Glutamatergic neuron (in vitro differentiated cells): ENCODE results near the gene PKDREJ. TPM values are rescaled to one million over a fixed set of nuclear protein-coding genes. Genes with fewer than 3 reads are reported as not detected.

Experiments used
- DNase-seq: peaks from one replicate; pipeline ENCODE4 v3.0.0; 2022
- H3K27ac Mint-ChIP-seq: one replicate; pipeline ENCODE4 v1.8.0; 2020; ENCODE audit warnings: mild to moderate bottlenecking, mixed read lengths, inconsistent platforms; ENCODE audit not compliant: unreplicated experiment
- H3K27me3 Mint-ChIP-seq: one replicate; pipeline ENCODE4 v1.8.0; 2020; ENCODE audit warnings: mild to moderate bottlenecking, moderate library complexity, mixed read lengths, inconsistent platforms; ENCODE audit not compliant: unreplicated experiment
- H3K36me3 Mint-ChIP-seq: one replicate; pipeline ENCODE4 v1.8.0; 2020; ENCODE audit warnings: mild to moderate bottlenecking, mixed read lengths, inconsistent platforms; ENCODE audit not compliant: unreplicated experiment
- H3K4me1 Mint-ChIP-seq: one replicate; pipeline ENCODE4 v1.8.0; 2020; ENCODE audit warnings: mild to moderate bottlenecking, low read depth, mixed read lengths, inconsistent platforms; ENCODE audit not compliant: unreplicated experiment
- H3K4me3 Mint-ChIP-seq: one replicate; pipeline ENCODE4 v1.8.0; 2020; ENCODE audit warnings: mild to moderate bottlenecking, mixed read lengths, inconsistent platforms; ENCODE audit not compliant: unreplicated experiment
- H3K9me3 Mint-ChIP-seq: one replicate; pipeline ENCODE4 v1.8.0; 2020; ENCODE audit warnings: mild to moderate bottlenecking, moderate library complexity, mixed read lengths, inconsistent platforms; ENCODE audit not compliant: unreplicated experiment
- total RNA-seq: library from RNA; stranded (reverse); fragmentation: NEBNext Ultra II Directional; extraction: Animal tissue kit (Norgen Biotek cat#: 25700); gene quantifications from one replicate; pipeline ENCODE4 v1.2.1, GENCODE V29; 2021; ENCODE audit not compliant: unreplicated experiment
- TF ChIP-seq, protein P1 (sequence below): fragments of 200-600 bp; sonication (generic); IDR thresholded peaks from one replicate; pipeline ENCODE4 v1.5.0; 2021; ENCODE audit not compliant: partially characterized antibody, unreplicated experiment

Gene PKDREJ
- total RNA-seq, 1 donor from 2014 or later, result not detected

DNA sequence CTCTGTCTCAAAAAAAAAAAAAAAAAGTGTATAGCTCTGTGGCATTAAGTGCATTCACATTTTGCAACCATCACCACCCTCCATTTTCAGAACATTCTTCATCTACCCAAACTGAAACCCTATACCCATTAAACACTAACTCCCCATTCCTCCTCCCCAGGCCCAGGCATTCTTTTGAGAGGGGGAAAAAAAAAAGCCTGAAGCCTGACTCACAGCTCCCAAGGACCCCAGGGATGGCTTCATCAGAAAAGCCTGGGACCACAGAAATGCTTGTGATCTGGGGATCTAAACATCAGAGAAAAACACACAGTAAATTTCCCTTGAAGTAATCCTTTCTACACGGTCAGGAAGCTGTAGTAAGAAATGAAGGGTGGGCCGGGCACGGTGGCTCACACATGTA lies 22.9 kb upstream of the PKDREJ start:
- H3K4me3 Mint-ChIP-seq, result no peak overlapping the region
- peaks cover 3% of the 10 kb centered on the region for H3K36me3 Mint-ChIP-seq
- peaks cover 5% of the 10 kb centered on the region for H3K9me3 Mint-ChIP-seq
- H3K4me1 Mint-ChIP-seq, result no peaks in the 10 kb centered on the region
- H3K27ac Mint-ChIP-seq, result no peak overlapping the region
- H3K27me3 Mint-ChIP-seq, result no peaks in the 10 kb centered on the region
- TF ChIP-seq, protein P1, sequence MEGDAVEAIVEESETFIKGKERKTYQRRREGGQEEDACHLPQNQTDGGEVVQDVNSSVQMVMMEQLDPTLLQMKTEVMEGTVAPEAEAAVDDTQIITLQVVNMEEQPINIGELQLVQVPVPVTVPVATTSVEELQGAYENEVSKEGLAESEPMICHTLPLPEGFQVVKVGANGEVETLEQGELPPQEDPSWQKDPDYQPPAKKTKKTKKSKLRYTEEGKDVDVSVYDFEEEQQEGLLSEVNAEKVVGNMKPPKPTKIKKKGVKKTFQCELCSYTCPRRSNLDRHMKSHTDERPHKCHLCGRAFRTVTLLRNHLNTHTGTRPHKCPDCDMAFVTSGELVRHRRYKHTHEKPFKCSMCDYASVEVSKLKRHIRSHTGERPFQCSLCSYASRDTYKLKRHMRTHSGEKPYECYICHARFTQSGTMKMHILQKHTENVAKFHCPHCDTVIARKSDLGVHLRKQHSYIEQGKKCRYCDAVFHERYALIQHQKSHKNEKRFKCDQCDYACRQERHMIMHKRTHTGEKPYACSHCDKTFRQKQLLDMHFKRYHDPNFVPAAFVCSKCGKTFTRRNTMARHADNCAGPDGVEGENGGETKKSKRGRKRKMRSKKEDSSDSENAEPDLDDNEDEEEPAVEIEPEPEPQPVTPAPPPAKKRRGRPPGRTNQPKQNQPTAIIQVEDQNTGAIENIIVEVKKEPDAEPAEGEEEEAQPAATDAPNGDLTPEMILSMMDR, result no peak
- no peak for DNase-seq

DNA sequence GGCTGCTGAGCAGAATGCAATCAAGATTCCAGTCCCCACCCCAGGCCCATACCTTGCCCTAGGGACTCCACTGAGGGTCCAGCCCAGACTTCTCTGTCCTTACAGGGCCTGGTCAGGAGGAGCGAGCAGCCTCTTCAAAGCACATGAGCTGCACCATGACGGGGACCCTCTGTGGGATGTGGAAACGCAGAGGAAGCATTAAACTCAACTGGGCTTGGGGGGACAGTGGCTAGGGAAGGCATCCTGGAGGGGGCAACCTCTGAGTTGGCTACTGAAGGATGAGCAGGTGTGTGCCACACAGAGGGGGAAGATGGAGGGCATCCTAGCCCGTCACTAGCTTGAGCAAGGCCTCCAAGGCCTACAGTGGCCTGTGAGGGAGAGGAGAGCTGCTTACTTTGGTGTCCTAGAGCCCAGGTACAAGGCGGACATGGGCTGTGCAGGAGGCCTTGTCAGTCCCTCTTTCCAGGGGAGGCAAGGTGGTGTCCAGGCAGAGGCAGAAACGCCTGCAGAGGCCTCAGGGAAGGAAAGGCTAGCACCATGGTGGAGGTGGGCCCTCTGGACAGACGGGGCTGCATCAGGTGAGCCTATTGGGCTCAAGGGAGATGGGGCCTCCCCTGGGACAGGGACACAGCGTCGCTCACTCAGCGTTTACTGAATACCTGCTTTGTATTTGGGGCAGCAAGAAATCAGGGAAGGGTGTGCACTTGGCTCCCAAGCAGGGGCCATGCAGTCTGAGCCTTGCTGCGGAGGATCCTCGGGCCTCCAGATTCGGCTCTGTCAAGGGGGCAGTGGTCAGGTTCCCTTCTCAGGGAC lies 18.9 kb upstream of the PKDREJ start:
- Mint-ChIP-seq H3K27me3 (no peaks in the 10 kb centered on the region), H3K27ac (no peak overlapping the region), H3K4me1 (no peaks in the 10 kb centered on the region), H3K4me3 (no peak overlapping the region), H3K9me3 (peaks cover 3% of the 10 kb centered on the region), H3K36me3 (peaks cover 11% of the 10 kb centered on the region)
- no peak for DNase-seq
- TF ChIP-seq, protein P1, result no peak

DNA sequence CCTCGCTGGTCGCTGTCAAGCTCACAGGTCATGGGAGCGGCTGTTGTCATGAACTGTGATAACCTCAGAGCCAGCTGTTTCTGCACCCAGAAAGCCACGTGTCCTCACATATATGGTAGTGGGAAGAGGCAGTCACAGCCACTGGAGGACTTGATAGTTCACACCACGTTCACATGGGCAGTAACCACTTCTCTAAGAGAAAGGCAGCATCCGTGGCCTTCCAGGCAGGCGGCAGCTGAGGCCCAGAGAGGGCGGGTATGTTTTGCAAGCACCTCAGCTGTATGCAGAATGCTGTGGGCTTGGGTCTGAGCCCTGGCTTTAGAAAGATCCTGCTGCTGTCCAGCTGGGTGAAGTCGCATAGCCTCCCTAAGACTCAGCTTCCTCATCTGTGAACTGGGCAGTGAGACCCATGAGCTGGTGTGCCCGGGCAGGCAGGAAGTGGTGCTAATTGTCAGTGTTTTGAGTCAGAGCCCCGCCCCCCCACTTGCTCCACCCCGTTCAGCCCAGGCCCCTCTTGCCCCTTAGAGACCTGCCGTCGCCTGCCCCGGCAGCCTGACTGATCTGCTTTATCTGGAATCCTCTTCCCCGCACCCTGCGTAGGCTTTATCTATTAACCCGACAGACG lies 18.0 kb upstream of the PKDREJ start:
- DNase-seq, result no peak
- H3K4me3 Mint-ChIP-seq, result no peak overlapping the region
- no peaks in the 10 kb centered on the region for H3K27me3 Mint-ChIP-seq
- no peak overlapping the region for H3K27ac Mint-ChIP-seq
- peaks cover 11% of the 10 kb centered on the region for H3K36me3 Mint-ChIP-seq
- H3K4me1 Mint-ChIP-seq, result no peaks in the 10 kb centered on the region
- H3K9me3 Mint-ChIP-seq, result peaks cover 3% of the 10 kb centered on the region
- TF ChIP-seq, protein P1, result no peak

DNA sequence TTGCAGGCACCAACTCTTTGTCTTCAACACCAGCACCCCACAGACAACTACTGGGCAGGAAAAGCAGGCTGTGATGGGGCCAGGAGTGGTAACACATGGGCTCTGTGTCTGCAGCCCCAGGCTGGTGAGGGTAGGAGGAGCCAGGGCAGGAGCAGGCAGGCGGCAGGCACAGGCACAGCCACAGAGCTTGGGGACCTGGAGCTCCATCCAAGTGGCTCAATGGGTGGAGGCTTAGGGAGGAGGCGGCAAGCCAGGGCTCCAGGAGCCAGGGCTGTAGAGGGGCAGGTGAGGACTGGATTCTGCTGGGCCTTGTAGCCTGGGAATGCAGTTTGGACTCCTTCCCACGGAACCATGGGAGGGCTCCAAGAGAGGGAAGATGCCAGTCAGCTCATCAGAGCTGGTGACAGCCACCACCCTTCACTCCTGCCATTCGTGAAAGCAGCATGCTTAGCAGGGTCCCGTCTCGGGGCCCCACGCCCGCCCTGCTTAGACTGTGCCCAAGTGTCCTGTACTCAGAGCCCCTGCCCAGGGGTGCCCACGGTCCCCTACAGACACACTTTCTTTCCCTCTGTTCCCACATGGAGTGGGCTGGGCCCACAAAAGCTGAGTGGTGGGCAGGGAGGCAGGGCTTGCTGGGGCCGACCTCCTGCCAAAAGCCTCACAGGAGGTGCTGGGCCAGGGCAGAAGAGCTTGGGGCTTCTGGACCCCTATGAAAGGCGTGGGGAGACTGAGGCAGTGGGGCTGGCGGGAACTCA lies 17.1 kb upstream of the PKDREJ start:
- TF ChIP-seq, protein P1, result no peak
- DNase-seq, result no peak
- Mint-ChIP-seq H3K4me1 (no peaks in the 10 kb centered on the region), H3K27ac (no peak overlapping the region), H3K27me3 (no peaks in the 10 kb centered on the region), H3K4me3 (no peak overlapping the region), H3K9me3 (peaks cover 3% of the 10 kb centered on the region), H3K36me3 (peaks cover 18% of the 10 kb centered on the region)
